GM12878 (cell line): Measurements from ENCODE around the gene RIPK3. TPM values are rescaled to one million over a fixed set of nuclear protein-coding genes. Genes with fewer than 3 reads are reported as not detected.

Experiments
- ATAC-seq: fragments of 200-7000 bp; cut with Tn5 transposase; 3 replicates; pipeline ENCODE4 v1.9.1; 2020; ENCODE audit warnings: mild to moderate bottlenecking, moderate library complexity
- BruUV-seq: library from RNA; stranded (reverse); fragments of 400-500 nt; replicated peaks from 2 replicates; lab custom pipeline; 2021; lab: Mats Ljungman, UMichigan
- CTCF ChIA-PET: fragments of 300-600 bp; sonication (Branson Sonifier 250); formaldehyde crosslinking; extraction: SDS; loops from one replicate; lab custom pipeline; 2021; ENCODE audit warnings: inconsistent platforms; lab: Yijun Ruan, JAX
- POLR2A ChIA-PET: fragments of 350-600 bp; formaldehyde crosslinking; extraction: SDS; loops from one replicate; lab custom pipeline; 2021; ENCODE audit warnings: inconsistent platforms; lab: Charles Lee
- RAD21 ChIA-PET: fragments of 300-600 bp; sonication (Branson Sonifier 250); formaldehyde crosslinking; loops from one replicate; lab custom pipeline; 2023; ENCODE audit warnings: antibody characterized with exemption; ENCODE audit not compliant: unreplicated experiment; lab: Charles Lee
- SMC1A ChIA-PET: fragments of 300-600 bp; sonication (Branson Sonifier 250); formaldehyde crosslinking; loops from one replicate; lab custom pipeline; 2023; ENCODE audit not compliant: unreplicated experiment, uncharacterized antibody; lab: Charles Lee
- DNase-seq: peaks from one replicate; pipeline ENCODE4 v3.0.0-alpha.2; 2011; ENCODE audit warnings: low read depth, low spot score
- FAIRE-seq: peaks from 3 replicates; lab custom pipeline; 2011; peaks lifted over from hg19 to GRCh38; lab: Jason Lieb, UNC
- H2AFZ ChIP-seq: 2 replicates; pipeline ENCODE4 v1.6.0; 2011; ENCODE audit warnings: low read depth, low read length, control low read depth; ENCODE audit not compliant: control insufficient read depth
- H3K27ac ChIP-seq: 2 replicates; pipeline ENCODE4 v1.5.1; 2011; ENCODE audit warnings: control low read depth; ENCODE audit not compliant: control insufficient read depth, insufficient read depth
- H3K27me3 ChIP-seq, 2 experiments: replicated peaks in 1 of 2; 2 replicates each; pipeline versions ENCODE4 v1.6.0 to v1.6.1; 2011; ENCODE audit warnings: low read length in 1 of 2; ENCODE audit not compliant: control insufficient read depth in 2 of 2, insufficient read depth in 2 of 2
- H3K36me3 ChIP-seq, 2 experiments: 2 replicates each; pipeline ENCODE4 v1.5.1; 2011; ENCODE audit warnings: low read length in 1 of 2; ENCODE audit not compliant: control insufficient read depth in 2 of 2, insufficient read depth in 2 of 2
- H3K4me1 ChIP-seq: 2 replicates; pipeline ENCODE4 v1.6.1; 2011; ENCODE audit warnings: mild to moderate bottlenecking, low read length, moderate library complexity, mixed read lengths; ENCODE audit not compliant: control insufficient read depth, insufficient read depth
- H3K4me2 ChIP-seq: 2 replicates; pipeline ENCODE4 v1.6.0; 2011; ENCODE audit warnings: control low read depth; ENCODE audit not compliant: control insufficient read depth, insufficient read depth
- H3K4me3 ChIP-seq: fragments of 200-600 bp; sonication (generic); 2 replicates; pipeline ENCODE4 v1.5.1; 2016
- H3K79me2 ChIP-seq: 2 replicates; pipeline ENCODE4 v1.6.0; 2011; ENCODE audit warnings: low read length; ENCODE audit not compliant: control insufficient read depth, insufficient read depth
- H3K9ac ChIP-seq: 2 replicates; pipeline ENCODE4 v1.8.0; 2011; ENCODE audit warnings: low read length, control low read depth, mixed read lengths; ENCODE audit not compliant: control insufficient read depth, insufficient read depth
- H3K9me3 ChIP-seq: replicated peaks from 3 replicates; pipeline ENCODE4 v1.5.1; 2011; ENCODE audit warnings: mild to moderate bottlenecking, low read length; ENCODE audit not compliant: control insufficient read depth, insufficient read depth
- H4K20me1 ChIP-seq: 2 replicates; pipeline ENCODE4 v1.6.0; 2011; ENCODE audit not compliant: control insufficient read depth, insufficient read depth
- CBX3 ChIP-seq: fragments of 200-600 bp; sonication (generic); IDR thresholded peaks from 2 replicates; pipeline ENCODE4 v1.6.1; 2016; ENCODE audit warnings: low read depth, borderline replicate concordance
- EED ChIP-seq: sonication (generic); IDR thresholded peaks from 2 replicates; pipeline ENCODE4 v1.6.1; 2016; ENCODE audit warnings: antibody characterized with exemption, low read depth
- HDAC2 ChIP-seq: fragments of 200-600 bp; sonication (generic); IDR thresholded peaks from 2 replicates; pipeline ENCODE4 v1.6.1; 2017
- HDGF ChIP-seq: fragments of 450-650 bp; IDR thresholded peaks from 2 replicates; pipeline ENCODE4 v1.6.1; 2016; ENCODE audit warnings: antibody characterized with exemption
- IKZF2 ChIP-seq, 2 experiments: fragments of 450-650 bp; IDR thresholded peaks; 2 replicates each; pipeline ENCODE4 v1.6.1; 2017; ENCODE audit warnings: mild to moderate bottlenecking in 2 of 2, moderate library complexity in 2 of 2
- LARP7 ChIP-seq: fragments of 450-650 bp; IDR thresholded peaks from 2 replicates; pipeline ENCODE4 v1.6.1; 2017; ENCODE audit warnings: mild to moderate bottlenecking
- MEF2A ChIP-seq: IDR thresholded peaks from 2 replicates; pipeline ENCODE4 v1.6.1; 2011; ENCODE audit warnings: low read depth, mild to moderate bottlenecking, low read length, moderate library complexity; ENCODE audit not compliant: insufficient read depth
- MTA3 ChIP-seq: IDR thresholded peaks from 2 replicates; pipeline ENCODE4 v1.6.1; 2012; ENCODE audit warnings: low read length, inconsistent platforms, borderline replicate concordance
- MXI1 ChIP-seq: fragments of 150-350 bp; IDR thresholded peaks from 2 replicates; pipeline ENCODE4 v1.6.1; 2011; ENCODE audit warnings: low read depth, mild to moderate bottlenecking, inconsistent platforms, low read length, improper control_type of control experiment
- NBN ChIP-seq: fragments of 450-650 bp; IDR thresholded peaks from 2 replicates; pipeline ENCODE4 v1.6.1; 2016
- PML ChIP-seq: IDR thresholded peaks from 2 replicates; pipeline ENCODE4 v1.6.1; 2012; ENCODE audit warnings: low read length, inconsistent platforms
- RELA ChIP-seq: fragments of 450-650 bp; IDR thresholded peaks from 2 replicates; pipeline ENCODE4 v1.8.0; 2014; ENCODE audit warnings: borderline replicate concordance; ENCODE audit not compliant: partially characterized antibody
- TAF1 ChIP-seq: IDR thresholded peaks from 2 replicates; pipeline ENCODE4 v1.6.1; 2011; ENCODE audit warnings: mild to moderate bottlenecking, low read depth, low read length, borderline replicate concordance
- WGBS: methylation state at CpG from one replicate; pipeline ENCODE4 v1.1.6; 2016; ENCODE audit warnings: low lambda C conversion rate; ENCODE audit not compliant: insufficient replicate concordance, insufficient coverage; ENCODE audit errors: missing lambda C conversion rate; 5-methylcytosine and 5-hydroxymethylcytosine counted together
- in situ Hi-C: fragments of 300-500 bp; cut with MboI; formaldehyde crosslinking; loops from 9 replicates; pipeline ENCODE4 v1.14.3; 2018; ENCODE audit warnings: mixed read lengths
- intact Hi-C: fragments of 100-400 bp; cut with micrococcal nuclease; formaldehyde crosslinking; loops from one replicate; pipeline ENCODE4 v1.14.2; 2022; ENCODE audit not compliant: unreplicated experiment
- polyA plus RNA-seq, 11 experiments: library from polyadenylated mRNA; depleted of rRNA in 4 of 11; unstranded in 6 of 11; stranded (reverse) in 5 of 11; fragments of >200 nt; fragmentation: Nextera tagmentation in 4 of 11; fragmentation: Illumina TruSeq in 1 of 11; extraction: Ambion mirVana in 4 of 11; extraction: Trizol in 1 of 11; gene quantifications; 1 replicate in 1 of 11; 2 replicates in 10 of 11; pipeline versions ENCODE4 v1.2.1 to v1.2.3, GENCODE V29; 2011 to 2016; ENCODE audit warnings: inconsistent platforms in 2 of 11, missing spikeins in 2 of 11, low read depth in 1 of 11
- total RNA-seq, 4 experiments: library from RNA; depleted of rRNA in 3 of 4; stranded (reverse); fragments of >200 nt in 3 of 4; fragmentation: Illumina TruSeq in 1 of 4; extraction: Trizol in 1 of 4; gene quantifications; 2 replicates each; pipeline versions ENCODE4 v1.2.1 to v1.2.3, GENCODE V29; 2013 to 2021
- TF ChIP-seq, protein P1 (sequence below): IDR thresholded peaks from 2 replicates; pipeline ENCODE4 v1.6.1; 2011; ENCODE audit warnings: low read depth, mild to moderate bottlenecking, low read length, moderate library complexity, borderline replicate concordance; ENCODE audit errors: extremely low read depth
- TF ChIP-seq, protein P2 (sequence below), 3 experiments: IDR thresholded peaks in 2 of 3; conservative IDR thresholded peaks in 1 of 3; 2 replicates each; pipeline ENCODE4 v1.5.1; 2011; ENCODE audit warnings: low read depth in 3 of 3, low read length in 3 of 3, mild to moderate bottlenecking in 3 of 3, control low read depth in 2 of 3, moderate library complexity in 2 of 3, inconsistent platforms in 1 of 3, mixed read lengths in 1 of 3; ENCODE audit not compliant: control insufficient read depth in 2 of 3, insufficient read depth in 1 of 3; ENCODE audit errors: extremely low read depth in 1 of 3
- TF ChIP-seq, protein P3 (sequence below): fragments of 150-350 bp; IDR thresholded peaks from 2 replicates; pipeline ENCODE4 v1.6.1; 2014; ENCODE audit warnings: mild to moderate bottlenecking, low read depth, low read length

RIPK3 gene
- total and polyA plus RNA-seq, 10 of the 15 experiments (the other 5 are each of a cell fraction or from before 2014, with no cell fraction given), result 2.0 to 13.6 (median 8.1) TPM

DNA sequence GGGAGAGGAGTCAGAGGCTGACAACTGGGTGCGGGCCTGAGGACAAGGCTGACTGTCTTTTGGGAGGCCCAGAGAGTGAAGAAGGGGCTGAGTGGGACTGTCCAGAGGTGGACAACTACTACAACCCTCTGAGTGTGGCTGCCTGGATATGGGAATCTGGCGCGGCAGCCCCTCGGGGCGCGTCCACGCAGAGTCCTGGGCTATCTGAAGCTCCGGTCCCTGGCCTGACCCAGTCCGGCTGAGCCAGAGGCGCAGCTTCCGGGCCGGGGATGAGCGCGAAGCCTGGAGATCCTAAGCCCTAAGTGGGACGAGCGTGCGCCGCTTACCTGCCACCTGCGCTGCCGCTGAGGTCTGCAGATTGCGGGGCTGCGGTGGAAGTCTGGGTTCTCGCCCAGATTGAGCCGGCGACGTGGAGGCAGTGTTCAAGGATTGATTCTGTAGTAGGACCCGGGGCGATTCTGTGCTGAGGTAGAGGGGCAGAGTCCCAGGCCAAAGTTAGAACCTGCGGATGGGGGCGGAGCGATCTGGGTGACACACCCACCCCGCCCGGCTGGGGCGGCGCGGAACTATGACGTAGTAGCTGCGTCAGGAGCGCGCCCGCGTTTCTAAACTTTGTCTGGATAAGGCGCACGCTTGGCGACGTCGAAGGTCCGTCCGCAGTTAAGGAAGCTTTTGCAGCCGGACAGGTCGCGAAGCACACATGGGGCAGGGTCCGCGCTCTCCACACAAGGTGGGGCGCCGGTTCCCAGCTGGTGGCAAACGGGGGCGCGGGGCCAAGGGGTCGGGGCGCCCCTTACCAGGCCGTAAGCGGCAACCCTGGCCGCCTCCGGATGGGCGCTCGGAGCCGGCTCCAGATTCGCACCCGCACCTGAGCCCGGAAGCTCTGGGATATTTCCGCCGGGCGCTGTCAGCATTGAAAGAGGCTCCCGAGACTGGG, 40.3 kb downstream of the RIPK3 start, which contains the start of the genes DHRS1 and NOP9:
TSS of gene DHRS1 (minus strand) at position 526 of the 937 bp plus-strand sequence. CDS start 674 bp downstream, outside the sequence.
TSS of gene NOP9 (plus strand) at position 596 of the 937 bp plus-strand sequence. CDS start at position 701, 105 bp downstream.
- Histone ChIP-seq H3K36me3 (peaks cover 12 to 30% of the 10 kb centered on the region in 2 experiments), H4K20me1 (no peaks in the 10 kb centered on the region), H3K4me2 (peak within 1 kb of the TSS; percentile 95), H3K4me1 (peaks cover 25% of the 10 kb centered on the region), H3K27me3 (no peaks in the 10 kb centered on the region), H3K9me3 (no peaks in the 10 kb centered on the region), H3K9ac (peak within 1 kb of the TSS; percentile 74), H2AFZ (peak within 1 kb of the TSS; percentile 85), H3K4me3 (peak within 1 kb of the TSS; percentile 96), H3K79me2 (peaks cover 23% of the 10 kb centered on the region), H3K27ac (peak within 1 kb of the TSS; percentile 51)
- ChIA-PET SMC1A (interaction anchor here (1.0 to 10.1 kb wide), 9 partner anchors 7 to 139 kb away, joined by 3 to 201 read pairs (median 17); partner anchors contain the start of genes CIDEB, IRF9, MDP1 and RABGGTA), POLR2A (interaction anchor here (0.9 to 9.0 kb wide), 9 partner anchors 8 to 138 kb away, joined by 3 to 118 read pairs (median 5); partner anchors contain the start of genes CIDEB, IRF9, MDP1 and TINF2), CTCF (interaction anchor here (0.7 to 13.4 kb wide), 13 partner anchors 9 to 242 kb away, joined by 3 to 368 read pairs (median 5); partner anchors contain the start of genes CIDEB, LTB4R, LTB4R2 and MDP1), RAD21 (interaction anchor here (0.6 to 7.8 kb wide), 16 partner anchors 8 to 406 kb away, joined by 3 to 231 read pairs (median 4); partner anchors contain the start of genes CIDEB, IPO4, MDP1 and RABGGTA)
- in situ Hi-C loops, result loop anchor here (5.0 kb wide), 1 partner anchor 57 kb away; the partner anchor contains the start of gene TINF2
- ATAC-seq (peak; percentile 79), DNase-seq (peak; percentile 65), FAIRE-seq (peak; percentile 74)
- WGBS, result 1% methylated on average over 75 of the region's 75 CpGs
- TSS peak; percentile 75 for BruUV-seq
- intact Hi-C loops, result loop anchor here (5.0 kb wide), 2 partner anchors 152 to 207 kb away; partner anchors contain the start of genes PCK2, PSME2 and RNF31
- TF ChIP-seq HDGF (no peak), RELA (peak; percentile 31), MXI1 (peak; percentile 95), TAF1 (peak; percentile 79; the same call in 1 of the 2 replicates), LARP7 (no peak), IKZF2 (IDR thresholded peaks at IDR 0.05) (no peak), MTA3 (no peak), CBX3 (no peak), MEF2A (no peak), HDAC2 (0 out of 2 replicates have a peak, but pooled peaks have one; percentile 71), PML (0 out of 2 replicates have a peak, but pooled peaks have one; percentile 61), EED (no peak), NBN (peak; percentile 97)
- TF ChIP-seq, protein P1, sequence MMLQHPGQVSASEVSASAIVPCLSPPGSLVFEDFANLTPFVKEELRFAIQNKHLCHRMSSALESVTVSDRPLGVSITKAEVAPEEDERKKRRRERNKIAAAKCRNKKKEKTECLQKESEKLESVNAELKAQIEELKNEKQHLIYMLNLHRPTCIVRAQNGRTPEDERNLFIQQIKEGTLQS, result peak; percentile 93
- TF ChIP-seq, protein P2, sequence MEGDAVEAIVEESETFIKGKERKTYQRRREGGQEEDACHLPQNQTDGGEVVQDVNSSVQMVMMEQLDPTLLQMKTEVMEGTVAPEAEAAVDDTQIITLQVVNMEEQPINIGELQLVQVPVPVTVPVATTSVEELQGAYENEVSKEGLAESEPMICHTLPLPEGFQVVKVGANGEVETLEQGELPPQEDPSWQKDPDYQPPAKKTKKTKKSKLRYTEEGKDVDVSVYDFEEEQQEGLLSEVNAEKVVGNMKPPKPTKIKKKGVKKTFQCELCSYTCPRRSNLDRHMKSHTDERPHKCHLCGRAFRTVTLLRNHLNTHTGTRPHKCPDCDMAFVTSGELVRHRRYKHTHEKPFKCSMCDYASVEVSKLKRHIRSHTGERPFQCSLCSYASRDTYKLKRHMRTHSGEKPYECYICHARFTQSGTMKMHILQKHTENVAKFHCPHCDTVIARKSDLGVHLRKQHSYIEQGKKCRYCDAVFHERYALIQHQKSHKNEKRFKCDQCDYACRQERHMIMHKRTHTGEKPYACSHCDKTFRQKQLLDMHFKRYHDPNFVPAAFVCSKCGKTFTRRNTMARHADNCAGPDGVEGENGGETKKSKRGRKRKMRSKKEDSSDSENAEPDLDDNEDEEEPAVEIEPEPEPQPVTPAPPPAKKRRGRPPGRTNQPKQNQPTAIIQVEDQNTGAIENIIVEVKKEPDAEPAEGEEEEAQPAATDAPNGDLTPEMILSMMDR (IDR thresholded peaks at IDR 0.05 in 2 of 3, conservative IDR thresholded peaks at IDR 0.05 in 1 of 3; ENCODE audit: control insufficient read depth in 2 of 3, extremely low read depth in 1 of 3, insufficient read depth in 1 of 3, low read depth in 3 of 3, low read length in 3 of 3), result no peak
- TF ChIP-seq, protein P3, sequence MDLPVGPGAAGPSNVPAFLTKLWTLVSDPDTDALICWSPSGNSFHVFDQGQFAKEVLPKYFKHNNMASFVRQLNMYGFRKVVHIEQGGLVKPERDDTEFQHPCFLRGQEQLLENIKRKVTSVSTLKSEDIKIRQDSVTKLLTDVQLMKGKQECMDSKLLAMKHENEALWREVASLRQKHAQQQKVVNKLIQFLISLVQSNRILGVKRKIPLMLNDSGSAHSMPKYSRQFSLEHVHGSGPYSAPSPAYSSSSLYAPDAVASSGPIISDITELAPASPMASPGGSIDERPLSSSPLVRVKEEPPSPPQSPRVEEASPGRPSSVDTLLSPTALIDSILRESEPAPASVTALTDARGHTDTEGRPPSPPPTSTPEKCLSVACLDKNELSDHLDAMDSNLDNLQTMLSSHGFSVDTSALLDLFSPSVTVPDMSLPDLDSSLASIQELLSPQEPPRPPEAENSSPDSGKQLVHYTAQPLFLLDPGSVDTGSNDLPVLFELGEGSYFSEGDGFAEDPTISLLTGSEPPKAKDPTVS, result no peak
